Liver (tissue), 3 donors: ENCODE measurements around the gene TPSB2.

Experiments used
- CTCF ChIP-seq: fragments of 150-350 bp; IDR thresholded peaks from 2 replicates; pipeline ENCODE4 v1.5.1; 2017; ENCODE audit warnings: improper control_type of control experiment, low read depth, low read length; ENCODE audit not compliant: missing input control
- GABPA ChIP-seq, 2 donors: IDR thresholded peaks in 1 of 2; conservative IDR thresholded peaks in 1 of 2; 2 replicates each; pipeline ENCODE4 v1.6.1; 2016; ENCODE audit warnings: antibody characterized with exemption in 2 of 2, mild to moderate bottlenecking in 1 of 2, moderate library complexity in 1 of 2
- HNF4A ChIP-seq, 2 donors: conservative IDR thresholded peaks; 2 replicates each; pipeline ENCODE4 v1.6.1; 2016; ENCODE audit warnings: antibody characterized with exemption in 2 of 2, mild to moderate bottlenecking in 2 of 2
- JUND ChIP-seq, 2 donors: IDR thresholded peaks; 2 replicates each; pipeline ENCODE4 v1.6.1; 2016; ENCODE audit warnings: antibody characterized with exemption in 2 of 2
- MAX ChIP-seq: IDR thresholded peaks from 2 replicates; pipeline ENCODE4 v1.6.1; 2016; ENCODE audit warnings: antibody characterized with exemption
- NR2F2 ChIP-seq: IDR thresholded peaks from 2 replicates; pipeline ENCODE4 v1.6.1; 2016; ENCODE audit warnings: antibody characterized with exemption
- RAD21 ChIP-seq, 2 donors: IDR thresholded peaks; 2 replicates each; pipeline ENCODE4 v1.6.1; 2016; ENCODE audit warnings: antibody characterized with exemption in 2 of 2, mild to moderate bottlenecking in 2 of 2
- REST ChIP-seq: IDR thresholded peaks from 2 replicates; pipeline ENCODE4 v1.6.1; 2016; ENCODE audit warnings: antibody characterized with exemption, mild to moderate bottlenecking
- RXRA ChIP-seq, 2 donors: IDR thresholded peaks; 2 replicates each; pipeline ENCODE4 v1.6.1; 2017 to 2018; ENCODE audit warnings: antibody characterized with exemption in 2 of 2, mild to moderate bottlenecking in 1 of 2
- SP1 ChIP-seq: IDR thresholded peaks from 2 replicates; pipeline ENCODE4 v1.6.1; 2018; ENCODE audit warnings: antibody characterized with exemption, mild to moderate bottlenecking
- TAF1 ChIP-seq: conservative IDR thresholded peaks from 2 replicates; pipeline ENCODE4 v1.6.1; 2016; ENCODE audit warnings: antibody characterized with exemption, mild to moderate bottlenecking
- YY1 ChIP-seq: IDR thresholded peaks from 2 replicates; pipeline ENCODE4 v1.6.1; 2016; ENCODE audit warnings: antibody characterized with exemption, mild to moderate bottlenecking
- donor health status: healthy.
- donor health status: healthy.

- TF ChIP-seq YY1 (no peak), CTCF (no peak), MAX (no peak), NR2F2 (no peak), SP1 (no peak), REST (no peak), GABPA (IDR thresholded peaks at IDR 0.05 in 1 of 2, conservative IDR thresholded peaks at IDR 0.05 in 1 of 2) (no peak), RAD21 (IDR thresholded peaks at IDR 0.05) (no peak), JUND (IDR thresholded peaks at IDR 0.05) (no peak), HNF4A (conservative IDR thresholded peaks at IDR 0.05) (no peak), TAF1 (no peak), RXRA (IDR thresholded peaks at IDR 0.05) (no peak)
Measured at GRCh38 chr16:1180549-1181403, 49.2 kb downstream of the TPSB2 start.
